NCI-H2196 treated with DMSO at 0.1 percent for 48 hours (cell line): ENCODE data around the gene C14orf180.

Experiments
- DNase-seq: peaks from one replicate; lab custom pipeline; 2025; ENCODE audit not compliant: unreplicated experiment; lab: John Stamatoyannopoulos, UW

Gene C14orf180

DNA sequence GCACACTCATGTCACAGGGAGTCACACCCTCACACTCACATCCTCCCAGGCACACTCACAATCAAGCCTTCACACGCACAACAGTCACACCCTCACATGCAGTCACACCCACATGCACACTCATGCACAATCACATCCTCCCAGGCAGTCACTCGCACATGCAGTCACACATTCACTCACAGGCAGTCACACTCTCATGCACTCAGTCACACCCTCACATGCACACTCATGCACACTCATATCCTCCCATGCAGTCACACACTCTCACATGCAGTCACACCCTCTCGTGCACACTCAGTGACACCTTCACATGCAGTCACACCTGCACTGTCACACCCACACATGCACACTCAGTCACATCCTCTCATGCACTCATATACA, 12.7 kb downstream of the C14orf180 start:
- no peak for DNase-seq

GRCh38 chr14:104592785-104593184, 13.2 kb downstream of the C14orf180 start:
- no peak for DNase-seq

DNA sequence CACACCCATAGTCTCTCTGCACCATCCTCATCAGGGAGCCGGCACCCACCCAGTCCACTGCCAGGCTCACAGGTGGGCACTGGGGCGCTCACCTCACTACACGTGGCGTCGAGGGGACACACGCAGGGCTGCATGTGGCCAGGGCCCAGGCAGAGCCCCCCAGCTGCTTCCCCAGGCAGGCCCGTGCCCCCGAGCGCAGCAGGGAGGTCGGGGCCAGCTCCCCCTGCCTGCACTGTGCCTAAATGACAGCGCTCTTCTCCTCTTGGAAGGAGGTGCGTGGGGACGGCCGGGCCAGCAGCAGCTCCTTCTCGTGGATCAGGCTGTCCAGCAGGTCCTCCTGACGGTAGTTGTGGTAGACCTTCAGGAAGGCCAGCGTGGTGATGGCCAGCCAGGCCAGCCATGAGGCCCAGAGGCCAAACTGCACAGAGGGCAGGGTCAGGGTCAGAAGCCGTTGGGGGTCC, 13.7 kb downstream of the C14orf180 start:
- DNase-seq, result no peak

DNA sequence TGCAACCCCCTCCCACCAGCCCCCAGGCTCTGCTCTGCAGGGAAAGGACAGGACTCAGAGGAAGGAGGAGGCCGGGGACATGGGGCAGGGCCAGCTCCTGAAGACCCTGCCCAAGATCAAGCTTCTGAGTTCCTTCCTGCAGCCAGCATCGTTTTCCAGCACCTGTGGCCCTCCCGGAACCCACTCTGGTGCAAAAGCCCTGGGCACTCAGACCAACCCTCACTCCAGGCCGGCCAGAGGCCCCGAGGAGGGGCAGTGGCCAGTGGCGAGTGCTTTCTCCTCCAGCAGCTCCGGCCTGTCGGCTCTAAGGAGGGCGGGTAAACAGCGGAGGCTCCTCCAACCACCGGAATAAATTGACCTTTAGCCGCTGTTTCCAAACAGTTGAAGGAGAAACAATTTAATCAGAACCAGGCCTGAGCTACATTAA, 14.2 kb downstream of the C14orf180 start:
- no peak for DNase-seq

- no peak for DNase-seq
Observed at GRCh38 chr14:104594310-104595046, 14.9 kb downstream of the C14orf180 start.

- no peak for DNase-seq
Observed at GRCh38 chr14:104595116-104595675, 15.6 kb downstream of the C14orf180 start.

DNA sequence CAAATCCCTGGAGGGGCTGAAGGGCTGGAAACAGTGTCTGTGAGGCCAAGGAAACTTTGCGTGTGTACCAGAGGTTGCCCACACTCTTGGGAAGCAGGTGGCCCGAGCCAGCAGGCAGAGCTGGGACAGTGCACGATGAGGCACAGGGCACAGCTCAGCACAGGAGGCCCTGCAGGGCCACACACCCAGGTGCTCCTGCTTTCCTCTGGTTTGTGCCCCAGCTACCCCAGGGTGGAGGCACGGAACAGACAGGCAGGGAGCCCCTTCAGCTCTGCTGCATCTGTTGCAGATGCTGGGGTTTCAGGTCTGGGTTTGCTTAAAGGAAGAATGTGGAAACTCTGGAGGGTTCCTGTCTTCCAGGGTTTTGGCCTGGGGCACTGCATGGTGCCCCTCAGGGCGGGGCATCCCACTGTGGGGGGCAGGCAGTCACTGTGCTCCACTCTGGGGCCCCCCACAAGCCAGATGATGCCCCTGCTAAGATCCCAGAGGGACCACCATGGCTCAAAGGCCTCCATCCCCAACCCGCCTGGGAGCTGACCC, 16.4 kb downstream of the C14orf180 start:
- DNase-seq, result no peak

DNA sequence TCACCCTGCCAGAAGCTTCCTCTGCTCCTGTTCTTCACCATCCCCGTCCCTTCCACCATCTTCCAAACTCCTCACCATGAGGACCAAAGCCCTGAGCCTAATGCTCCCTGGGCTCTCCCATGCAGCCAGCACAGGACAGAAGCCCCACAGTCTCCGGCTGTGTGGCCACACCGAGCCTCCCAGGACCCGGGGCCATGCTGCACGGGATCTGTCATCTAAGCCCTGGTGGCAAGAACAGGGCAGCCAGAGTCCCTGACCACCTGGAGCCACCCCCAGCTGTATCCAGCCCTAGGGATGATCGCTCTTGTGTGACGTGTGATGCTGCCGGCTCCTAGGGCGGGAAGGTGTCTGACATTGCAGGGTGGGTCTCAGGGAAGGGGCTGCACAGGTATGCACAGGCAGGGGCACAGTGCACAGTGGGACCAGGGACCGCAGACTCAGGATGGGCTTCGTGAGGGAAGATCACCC, 16.9 kb downstream of the C14orf180 start:
- DNase-seq, result no peak

- DNase-seq, result no peak
Observed at GRCh38 chr14:104596927-104597351, 17.4 kb downstream of the C14orf180 start.

DNA sequence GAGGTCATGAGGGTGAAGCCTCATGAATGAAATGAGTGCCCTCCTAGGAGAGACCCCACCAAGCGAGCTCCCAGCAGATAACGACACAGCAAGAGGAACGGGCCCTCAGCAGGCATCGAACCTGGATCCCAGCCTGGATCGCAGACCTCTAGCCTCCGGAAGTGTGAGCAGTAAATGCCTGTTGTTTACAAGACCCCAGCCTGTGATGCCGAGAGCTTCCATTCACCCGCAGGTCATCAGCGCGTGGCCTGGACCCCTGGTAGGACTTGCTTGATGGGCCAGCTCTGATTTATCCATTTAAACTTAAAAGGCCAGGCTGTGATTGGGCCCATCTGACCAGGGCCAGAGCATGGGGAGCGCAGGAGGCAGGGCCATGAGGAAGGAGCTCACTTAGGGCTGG, 18.0 kb downstream of the C14orf180 start:
- DNase-seq, result no peak

DNA sequence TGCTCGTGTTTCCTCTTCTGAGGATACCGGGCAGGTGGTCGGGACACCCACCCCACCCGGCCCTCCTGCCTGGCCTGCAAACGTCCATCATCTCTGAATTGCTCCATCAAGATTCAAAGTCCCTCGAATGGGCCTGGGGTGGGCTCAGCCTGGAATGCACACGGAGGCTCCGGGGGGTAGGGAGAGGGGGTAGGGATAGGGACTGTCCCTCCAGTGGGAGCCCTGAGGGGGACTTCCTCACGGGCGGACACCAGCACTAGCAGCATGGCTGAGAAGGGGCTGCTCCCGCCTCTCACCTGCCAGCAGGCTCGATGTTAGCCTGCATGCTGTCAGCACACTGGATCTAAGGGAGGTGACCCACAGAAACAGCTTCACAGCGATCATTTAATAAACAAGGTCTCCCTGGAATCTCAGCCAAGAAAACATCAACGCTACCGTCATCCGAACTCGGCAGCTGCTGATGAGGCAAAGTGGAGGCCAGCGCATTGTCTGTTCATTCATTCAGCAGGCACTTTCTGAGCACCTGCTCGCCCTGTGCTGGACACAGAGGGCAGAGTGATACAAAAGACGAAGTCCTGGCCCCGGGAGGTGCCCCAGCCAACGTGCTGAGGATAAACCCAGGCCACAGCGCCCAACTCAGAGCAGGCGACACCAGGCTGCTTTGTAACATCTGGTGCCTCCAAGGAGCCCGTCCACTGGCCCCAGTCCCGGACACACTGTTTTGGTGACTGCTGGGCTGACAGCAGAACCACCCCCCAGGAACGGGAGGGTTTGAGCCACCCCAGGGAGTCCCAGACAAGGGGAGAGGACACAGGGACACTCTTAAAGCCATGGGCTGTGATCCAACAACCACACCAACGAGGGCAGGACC, 18.7 kb downstream of the C14orf180 start:
- peak; percentile 18 for DNase-seq

- no peak for DNase-seq
Observed at GRCh38 chr14:104598910-104599273, 19.3 kb downstream of the C14orf180 start.

- DNase-seq, result no peak
Observed at GRCh38 chr14:104599446-104599845, 19.9 kb downstream of the C14orf180 start.

DNA sequence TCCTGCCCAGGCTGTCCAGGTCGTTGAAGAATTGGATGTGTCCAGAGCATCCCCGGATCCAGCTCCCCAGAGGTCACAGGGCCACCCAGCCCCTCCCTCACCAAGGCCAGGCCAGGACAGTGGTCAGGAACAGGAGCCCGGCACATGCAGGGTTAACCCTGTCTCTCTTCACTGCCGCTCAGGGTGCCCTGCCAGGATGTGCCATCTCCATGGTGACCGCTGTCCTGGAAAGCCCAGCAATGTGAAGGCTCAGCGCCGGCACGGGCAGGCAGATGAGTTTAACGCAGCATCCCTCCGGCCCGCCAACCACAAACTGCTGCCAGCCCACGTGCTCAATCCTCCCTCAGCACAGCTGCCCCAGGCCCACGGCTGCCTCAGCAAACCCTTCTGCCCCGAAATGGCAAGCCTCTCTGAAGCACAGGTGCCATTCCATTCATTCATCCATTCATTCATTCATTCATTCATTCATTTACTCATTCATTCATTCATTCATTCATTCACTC, 20.6 kb downstream of the C14orf180 start:
- DNase-seq, result no peak

DNA sequence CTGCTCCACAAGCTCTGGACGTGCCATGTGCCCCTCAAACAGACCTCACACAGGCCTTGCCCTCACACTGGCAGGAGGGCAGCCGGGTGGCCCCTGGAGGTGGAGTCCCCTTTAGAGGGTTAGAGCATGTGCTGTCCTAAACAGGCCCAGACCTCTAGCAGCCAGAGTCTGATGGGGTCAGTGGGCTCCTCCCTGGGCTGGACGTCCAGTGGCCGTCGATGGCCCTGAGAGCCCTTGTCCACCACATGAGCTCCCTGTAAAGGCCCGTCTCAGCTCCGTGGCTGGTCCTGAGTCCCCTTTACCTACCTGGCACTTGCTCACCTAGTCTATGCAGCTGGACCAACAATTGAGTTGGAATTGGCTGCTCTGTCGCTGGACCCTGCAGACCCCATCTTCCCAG, 21.2 kb downstream of the C14orf180 start:
- no peak for DNase-seq

- no peak for DNase-seq
Observed at GRCh38 chr14:104601786-104602185, 22.2 kb downstream of the C14orf180 start.

DNA sequence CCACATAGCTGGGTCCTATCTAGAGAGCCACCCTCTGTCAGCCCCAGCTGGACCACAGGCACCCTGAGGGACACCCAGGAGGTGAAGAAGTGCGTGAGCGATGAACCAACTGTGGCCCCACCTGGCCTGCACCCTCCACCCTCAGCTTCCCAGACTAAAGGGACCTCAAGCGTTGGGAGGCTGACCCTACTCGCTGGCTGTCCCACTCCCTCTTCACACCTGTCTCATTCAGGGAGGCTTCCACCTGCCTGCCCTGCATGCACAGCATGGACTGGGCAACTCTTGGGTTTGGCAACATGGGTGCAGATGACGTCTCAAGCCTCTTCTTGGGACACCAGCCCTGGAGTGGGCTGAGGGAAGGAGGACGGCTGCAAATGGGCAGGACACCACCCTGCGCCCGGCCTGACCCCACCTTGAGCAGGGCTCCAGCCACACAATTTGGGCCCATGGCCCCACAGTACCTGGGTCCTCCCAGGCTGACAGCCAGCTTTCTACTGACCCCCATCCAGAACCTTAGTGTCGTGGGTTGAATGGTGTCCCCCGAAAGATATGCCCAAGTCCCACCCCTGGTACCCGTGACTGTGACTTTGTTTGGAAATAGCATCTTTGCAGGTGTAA, 22.9 kb downstream of the C14orf180 start:
- no peak for DNase-seq

DNA sequence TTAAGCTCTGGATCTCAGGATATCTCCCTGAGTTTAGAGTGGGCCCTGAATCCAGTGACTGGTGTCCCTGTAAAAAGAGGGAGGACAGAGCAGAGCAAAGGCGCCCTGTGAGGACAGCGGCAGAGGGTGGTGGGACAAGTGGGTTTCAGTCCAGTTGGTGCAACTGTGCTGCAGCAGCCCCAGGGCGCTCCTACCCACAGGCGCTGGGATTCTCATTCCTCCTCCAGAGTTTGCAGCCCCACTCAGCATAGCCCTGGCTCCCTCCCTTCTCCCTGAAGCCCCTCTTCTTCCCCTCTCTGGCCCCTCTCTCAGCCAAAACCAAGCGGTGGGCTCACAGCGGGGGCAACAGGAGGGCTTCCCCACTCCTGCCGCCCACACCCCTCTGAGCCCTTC, 23.4 kb downstream of the C14orf180 start:
- DNase-seq, result no peak

GRCh38 chr14:104603711-104604401, 24.3 kb downstream of the C14orf180 start:
- DNase-seq, result no peak
